Activated CD8-positive, alpha-beta memory T cell treated with anti-CD3 and anti-CD28 coated beads for 48 hours (primary cell): ENCODE measurements around the gene RTP1.
"Not testable (repeated sequence)": the region's sequence is repeated elsewhere in the genome, so short reads cannot be mapped to it uniquely, and the experiment has no call there.

Experiments
- DNase-seq, 3 experiments: peaks; one replicate each; pipeline ENCODE4 v3.0.0-alpha.2; 2020; ENCODE audit warnings: low read depth in 2 of 3, low spot score in 2 of 3

The RTP1 gene

GRCh38 chr3:187197335-187197649 is at the start of gene RTP1:
TSS of gene RTP1 (plus strand) at chr3:187197486. CDS start at chr3:187197516, 30 bp downstream.
- no peak for DNase-seq

GRCh38 chr3:187150186-187150585 is 47.1 kb upstream of the RTP1 start:
- no peak for DNase-seq

- DNase-seq = peak in 1 of 3 experiments; percentile 40
Observed at GRCh38 chr3:187150599-187150998, 46.7 kb upstream of the RTP1 start.

- DNase-seq = no peak
Observed at GRCh38 chr3:187161556-187161955, 35.7 kb upstream of the RTP1 start.

GRCh38 chr3:187162265-187162953 is 34.9 kb upstream of the RTP1 start:
- DNase-seq = no peak

- DNase-seq = no peak
Observed at GRCh38 chr3:187165144-187165543, 32.1 kb upstream of the RTP1 start.

GRCh38 chr3:187166750-187167149 is 30.5 kb upstream of the RTP1 start:
- no peak for DNase-seq

- DNase-seq = no peak
Observed at GRCh38 chr3:187167777-187168176, 29.5 kb upstream of the RTP1 start.

- no peak for DNase-seq
Observed at GRCh38 chr3:187169231-187169960, 27.9 kb upstream of the RTP1 start.

- DNase-seq = not testable (repeated sequence)
Observed at GRCh38 chr3:187170911-187171310, 26.4 kb upstream of the RTP1 start.

GRCh38 chr3:187172929-187173328 is 24.4 kb upstream of the RTP1 start:
- DNase-seq = no peak

GRCh38 chr3:187181454-187182170 is 15.7 kb upstream of the RTP1 start:
- DNase-seq = no peak

- DNase-seq = no peak
Observed at GRCh38 chr3:187183210-187183862, 13.9 kb upstream of the RTP1 start.

GRCh38 chr3:187183903-187184302 is 13.4 kb upstream of the RTP1 start:
- no peak for DNase-seq

- no peak for DNase-seq
Observed at GRCh38 chr3:187185759-187186158, 11.5 kb upstream of the RTP1 start.

GRCh38 chr3:187186375-187186774 is 10.9 kb upstream of the RTP1 start:
- no peak for DNase-seq

- no peak for DNase-seq
Observed at GRCh38 chr3:187186801-187187421, 10.4 kb upstream of the RTP1 start.

GRCh38 chr3:187188931-187189330 is 8.4 kb upstream of the RTP1 start:
- no peak for DNase-seq

GRCh38 chr3:187191271-187191670 is 6.0 kb upstream of the RTP1 start:
- DNase-seq = no peak

- DNase-seq = no peak
Observed at GRCh38 chr3:187193181-187193580, 4.1 kb upstream of the RTP1 start.
